ENCODE results near the gene HOXB8.
A peak's percentile ranks its signal among the peaks of the same experiment; 100 is the strongest.

Gene HOXB8

DNA sequence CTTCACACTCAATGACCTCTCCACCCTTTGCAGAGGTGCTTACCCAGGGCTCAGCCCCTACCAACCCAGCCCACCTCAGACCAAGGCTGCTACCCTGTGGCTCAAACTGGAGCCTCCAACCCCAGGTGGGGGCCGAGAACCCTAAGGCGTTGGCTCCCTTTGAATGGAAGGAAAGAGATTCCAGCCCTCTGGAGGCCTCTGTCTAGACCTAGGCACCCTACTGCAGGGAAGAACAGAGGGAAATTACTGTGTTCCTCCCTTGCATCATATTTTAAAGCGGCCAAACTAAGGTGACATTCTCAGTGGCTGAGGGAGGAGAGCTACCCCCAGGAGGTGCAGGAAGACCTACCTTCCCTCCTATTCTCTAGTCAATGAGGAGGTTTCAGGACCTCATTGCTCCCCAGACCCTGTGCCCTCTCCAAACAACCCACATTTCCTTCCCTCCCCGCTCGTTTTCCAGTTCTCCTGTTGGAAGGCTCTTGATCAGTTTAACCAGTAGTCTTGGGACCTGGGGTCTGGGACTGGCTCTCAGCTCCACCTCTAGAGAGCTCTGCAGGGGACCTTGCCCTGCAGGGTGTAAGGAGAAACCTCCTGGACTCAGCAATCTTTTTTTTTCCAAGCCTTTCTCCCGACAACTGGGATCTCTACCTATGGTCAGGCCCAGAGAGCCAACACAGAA, 5.5 kb upstream of the HOXB8 start:
- Histone ChIP-seq H2AFZ (ENCODE audit: low read length) (no peak overlapping the region), H3K4me2 (ENCODE audit: low read depth, low read length) (no peak overlapping the region), H3K4me3 (ENCODE audit: low read length) (no peak overlapping the region), H3K36me3 (replicated peaks; ENCODE audit: insufficient read depth, low read length) (no peaks in the 10 kb centered on the region), H3K9me3 (replicated peaks; ENCODE audit: insufficient read depth, low read length) (no peaks in the 10 kb centered on the region), H3K27me3 (replicated peaks; ENCODE audit: insufficient read depth, low read length) (peaks cover 98% of the 10 kb centered on the region), H4K20me1 (ENCODE audit: insufficient read depth, low read length) (no peaks in the 10 kb centered on the region), H3K27ac (ENCODE audit: low read length) (no peak overlapping the region), H3K4me1 (ENCODE audit: low read length) (no peaks in the 10 kb centered on the region), H3K9ac (ENCODE audit: low read length) (no peak overlapping the region), H3K9me2 (replicated peaks; ENCODE audit: insufficient read depth, low read length) (no peaks in the 10 kb centered on the region), H3F3A (ENCODE audit: insufficient read depth, low read length) (no peaks in the 10 kb centered on the region), H3K79me2 (ENCODE audit: low read length) (no peaks in the 10 kb centered on the region)
- TF ChIP-seq, protein P1, sequence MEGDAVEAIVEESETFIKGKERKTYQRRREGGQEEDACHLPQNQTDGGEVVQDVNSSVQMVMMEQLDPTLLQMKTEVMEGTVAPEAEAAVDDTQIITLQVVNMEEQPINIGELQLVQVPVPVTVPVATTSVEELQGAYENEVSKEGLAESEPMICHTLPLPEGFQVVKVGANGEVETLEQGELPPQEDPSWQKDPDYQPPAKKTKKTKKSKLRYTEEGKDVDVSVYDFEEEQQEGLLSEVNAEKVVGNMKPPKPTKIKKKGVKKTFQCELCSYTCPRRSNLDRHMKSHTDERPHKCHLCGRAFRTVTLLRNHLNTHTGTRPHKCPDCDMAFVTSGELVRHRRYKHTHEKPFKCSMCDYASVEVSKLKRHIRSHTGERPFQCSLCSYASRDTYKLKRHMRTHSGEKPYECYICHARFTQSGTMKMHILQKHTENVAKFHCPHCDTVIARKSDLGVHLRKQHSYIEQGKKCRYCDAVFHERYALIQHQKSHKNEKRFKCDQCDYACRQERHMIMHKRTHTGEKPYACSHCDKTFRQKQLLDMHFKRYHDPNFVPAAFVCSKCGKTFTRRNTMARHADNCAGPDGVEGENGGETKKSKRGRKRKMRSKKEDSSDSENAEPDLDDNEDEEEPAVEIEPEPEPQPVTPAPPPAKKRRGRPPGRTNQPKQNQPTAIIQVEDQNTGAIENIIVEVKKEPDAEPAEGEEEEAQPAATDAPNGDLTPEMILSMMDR (IDR thresholded peaks at IDR 0.05; ENCODE audit: low read length) = no peak
- TF ChIP-seq EZH2phosphoT487 (IDR thresholded peaks at IDR 0.05; ENCODE audit: low read length) (no peak), EZH2 (optimal IDR thresholded peaks at IDR 0.05; ENCODE audit: low read depth, low read length) (no peak)
- no peak for DNase-seq

- peaks cover 99% of the 10 kb centered on the region for H3K27me3 ChIP-seq (replicated peaks; ENCODE audit: insufficient read depth, low read length)
Measured at GRCh38 chr17:48619826-48620449, 4.8 kb upstream of the HOXB8 start.

GRCh38 chr17:48618256-48618896, 3.3 kb upstream of the HOXB8 start:
- H4K20me1 ChIP-seq (ENCODE audit: insufficient read depth, low read length) = no peaks in the 10 kb centered on the region
- peak overlapping the region; percentile 48; the same call in 1 of the 2 replicates for H3K4me2 ChIP-seq (ENCODE audit: low read depth, low read length)
- H3K9ac ChIP-seq (ENCODE audit: low read length) = no peak overlapping the region
- peak; percentile 73 for DNase-seq
- no peaks in the 10 kb centered on the region for H3K9me3 ChIP-seq (replicated peaks; ENCODE audit: insufficient read depth, low read length)
- H3K4me3 ChIP-seq (ENCODE audit: low read length) = no peak overlapping the region
- no peak overlapping the region for H3K27ac ChIP-seq (ENCODE audit: low read length)
- H3K9me2 ChIP-seq (replicated peaks; ENCODE audit: insufficient read depth, low read length) = no peaks in the 10 kb centered on the region
- H3K27me3 ChIP-seq (replicated peaks; ENCODE audit: insufficient read depth, low read length) = peaks cover 96% of the 10 kb centered on the region
- no peak for TF ChIP-seq EZH2 (optimal IDR thresholded peaks at IDR 0.05; ENCODE audit: low read depth, low read length)
- TF ChIP-seq, protein P1 (IDR thresholded peaks at IDR 0.05; ENCODE audit: low read length) = peak; percentile 95
- H3F3A ChIP-seq (ENCODE audit: insufficient read depth, low read length) = no peaks in the 10 kb centered on the region
- H3K36me3 ChIP-seq (replicated peaks; ENCODE audit: insufficient read depth, low read length) = no peaks in the 10 kb centered on the region
- no peaks in the 10 kb centered on the region for H3K79me2 ChIP-seq (ENCODE audit: low read length)
- no peak overlapping the region for H2AFZ ChIP-seq (ENCODE audit: low read length)
- no peaks in the 10 kb centered on the region for H3K4me1 ChIP-seq (ENCODE audit: low read length)

More at GRCh38 chr17:48619826-48620449, 4.8 kb upstream of the HOXB8 start:
- Histone ChIP-seq H4K20me1 (ENCODE audit: insufficient read depth, low read length) (no peaks in the 10 kb centered on the region), H3K4me2 (ENCODE audit: low read depth, low read length) (no peak overlapping the region), H3K79me2 (ENCODE audit: low read length) (no peaks in the 10 kb centered on the region), H3K4me3 (ENCODE audit: low read length) (no peak overlapping the region), H3K27ac (ENCODE audit: low read length) (no peak overlapping the region), H3K9me2 (replicated peaks; ENCODE audit: insufficient read depth, low read length) (no peaks in the 10 kb centered on the region), H3K4me1 (ENCODE audit: low read length) (no peaks in the 10 kb centered on the region), H2AFZ (ENCODE audit: low read length) (no peak overlapping the region), H3F3A (ENCODE audit: insufficient read depth, low read length) (no peaks in the 10 kb centered on the region), H3K9ac (ENCODE audit: low read length) (no peak overlapping the region), H3K36me3 (replicated peaks; ENCODE audit: insufficient read depth, low read length) (no peaks in the 10 kb centered on the region), H3K9me3 (replicated peaks; ENCODE audit: insufficient read depth, low read length) (no peaks in the 10 kb centered on the region)
- no peak for DNase-seq
- TF ChIP-seq, protein P1 (IDR thresholded peaks at IDR 0.05; ENCODE audit: low read length) = no peak
- TF ChIP-seq EZH2 (optimal IDR thresholded peaks at IDR 0.05; ENCODE audit: low read depth, low read length) (no peak), EZH2phosphoT487 (IDR thresholded peaks at IDR 0.05; ENCODE audit: low read length) (no peak)
